D721Med (cell line): Measurements from ENCODE around the gene ZBTB42.

Experiments used
- DNase-seq: peaks from one replicate; pipeline ENCODE4 v3.0.0; 2011; ENCODE audit warnings: low spot score; ENCODE audit not compliant: insufficient read length
- FAIRE-seq: peaks from 2 replicates; lab custom pipeline; 2011; peaks lifted over from hg19 to GRCh38; lab: Jason Lieb, UNC
- TF ChIP-seq, protein P1 (sequence below): IDR thresholded peaks from 2 replicates; pipeline ENCODE4 v1.5.1; 2012; ENCODE audit warnings: mild to moderate bottlenecking, control low read depth; ENCODE audit not compliant: insufficient read depth; ENCODE audit errors: missing control alignments

ZBTB42 gene

DNA sequence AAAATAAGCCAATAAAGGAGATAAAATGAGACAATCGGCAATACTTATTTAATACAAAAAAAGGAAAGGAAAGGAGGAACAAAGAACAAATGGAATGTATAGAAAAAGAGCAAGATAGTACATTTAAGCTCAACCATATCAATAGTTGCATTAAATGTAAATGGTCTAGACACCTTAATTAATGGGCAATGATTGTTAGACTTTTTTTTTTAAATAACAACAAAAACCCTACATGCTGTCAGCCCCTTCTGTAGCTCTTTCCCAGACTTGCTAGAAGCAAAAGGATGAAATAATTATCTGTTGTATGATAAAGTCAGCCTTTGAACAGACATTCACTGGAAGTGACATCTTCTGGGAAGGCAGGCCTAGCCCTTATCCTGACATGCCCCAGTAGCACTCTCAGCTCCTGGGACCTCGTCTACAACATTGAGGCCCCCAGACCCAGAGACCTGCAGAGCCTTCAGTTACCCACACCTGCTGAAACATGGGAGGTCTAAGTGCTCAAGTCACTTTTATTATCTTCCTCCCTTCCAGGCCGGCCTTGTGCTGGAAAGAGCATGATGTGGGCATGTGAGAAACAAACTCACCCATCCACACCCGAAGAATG lies 34.5 kb upstream of the ZBTB42 start:
- FAIRE-seq (no peak), DNase-seq (no peak)
- TF ChIP-seq, protein P1, sequence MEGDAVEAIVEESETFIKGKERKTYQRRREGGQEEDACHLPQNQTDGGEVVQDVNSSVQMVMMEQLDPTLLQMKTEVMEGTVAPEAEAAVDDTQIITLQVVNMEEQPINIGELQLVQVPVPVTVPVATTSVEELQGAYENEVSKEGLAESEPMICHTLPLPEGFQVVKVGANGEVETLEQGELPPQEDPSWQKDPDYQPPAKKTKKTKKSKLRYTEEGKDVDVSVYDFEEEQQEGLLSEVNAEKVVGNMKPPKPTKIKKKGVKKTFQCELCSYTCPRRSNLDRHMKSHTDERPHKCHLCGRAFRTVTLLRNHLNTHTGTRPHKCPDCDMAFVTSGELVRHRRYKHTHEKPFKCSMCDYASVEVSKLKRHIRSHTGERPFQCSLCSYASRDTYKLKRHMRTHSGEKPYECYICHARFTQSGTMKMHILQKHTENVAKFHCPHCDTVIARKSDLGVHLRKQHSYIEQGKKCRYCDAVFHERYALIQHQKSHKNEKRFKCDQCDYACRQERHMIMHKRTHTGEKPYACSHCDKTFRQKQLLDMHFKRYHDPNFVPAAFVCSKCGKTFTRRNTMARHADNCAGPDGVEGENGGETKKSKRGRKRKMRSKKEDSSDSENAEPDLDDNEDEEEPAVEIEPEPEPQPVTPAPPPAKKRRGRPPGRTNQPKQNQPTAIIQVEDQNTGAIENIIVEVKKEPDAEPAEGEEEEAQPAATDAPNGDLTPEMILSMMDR = no peak

DNA sequence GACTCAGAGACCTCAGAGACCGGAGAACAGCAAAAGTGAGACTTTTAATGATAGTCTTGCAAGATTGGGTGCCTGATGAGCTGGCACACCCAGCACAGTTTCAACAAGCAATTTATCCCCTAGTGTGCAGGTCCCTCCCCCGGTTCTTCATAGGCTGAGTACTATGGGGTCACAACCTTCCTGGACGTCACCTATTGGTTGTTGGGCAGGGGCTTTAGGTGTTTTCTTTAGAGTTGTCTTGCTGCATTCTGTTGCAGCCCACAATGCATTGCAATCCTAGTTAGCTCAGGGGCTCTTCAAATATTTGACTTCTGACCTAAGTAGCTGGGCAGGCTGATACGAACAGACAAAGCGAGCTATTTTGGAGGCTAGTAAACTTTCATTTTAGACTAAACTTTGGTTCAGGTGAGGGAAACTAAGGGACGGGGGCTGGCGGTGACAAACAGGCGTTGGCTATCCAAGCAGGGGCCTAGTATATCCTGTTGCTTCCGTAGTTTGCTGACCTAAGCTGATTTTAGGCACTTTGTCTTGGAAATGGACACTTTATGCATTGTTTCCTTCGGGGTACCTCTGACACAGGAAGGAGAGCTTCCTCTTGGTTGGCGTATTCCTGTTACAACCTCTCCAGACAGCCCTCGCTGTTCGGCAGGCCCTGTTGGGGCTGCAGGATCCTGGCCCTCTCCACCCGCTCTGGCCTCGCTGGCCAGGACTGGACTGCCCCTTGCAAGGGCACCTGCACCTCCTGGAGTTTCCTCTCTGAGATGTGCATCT lies 33.9 kb upstream of the ZBTB42 start:
- TF ChIP-seq, protein P1 = no peak
- DNase-seq (no peak), FAIRE-seq (no peak)

DNA sequence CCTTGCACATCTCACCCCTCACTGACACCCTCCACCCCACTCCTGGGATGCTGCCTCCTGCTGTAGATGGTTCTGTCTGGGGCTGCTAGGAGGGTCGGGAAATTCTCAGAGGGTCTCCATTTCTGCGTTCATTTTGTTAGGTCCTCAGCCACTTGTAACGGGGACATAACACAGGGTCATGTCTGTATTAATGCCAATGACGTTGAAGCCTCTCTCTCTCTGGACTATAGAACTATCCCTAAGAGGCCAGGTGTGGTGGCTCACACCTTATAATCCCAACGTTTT lies 33.3 kb upstream of the ZBTB42 start:
- FAIRE-seq (no peak), DNase-seq (no peak)
- TF ChIP-seq, protein P1 = no peak

DNA sequence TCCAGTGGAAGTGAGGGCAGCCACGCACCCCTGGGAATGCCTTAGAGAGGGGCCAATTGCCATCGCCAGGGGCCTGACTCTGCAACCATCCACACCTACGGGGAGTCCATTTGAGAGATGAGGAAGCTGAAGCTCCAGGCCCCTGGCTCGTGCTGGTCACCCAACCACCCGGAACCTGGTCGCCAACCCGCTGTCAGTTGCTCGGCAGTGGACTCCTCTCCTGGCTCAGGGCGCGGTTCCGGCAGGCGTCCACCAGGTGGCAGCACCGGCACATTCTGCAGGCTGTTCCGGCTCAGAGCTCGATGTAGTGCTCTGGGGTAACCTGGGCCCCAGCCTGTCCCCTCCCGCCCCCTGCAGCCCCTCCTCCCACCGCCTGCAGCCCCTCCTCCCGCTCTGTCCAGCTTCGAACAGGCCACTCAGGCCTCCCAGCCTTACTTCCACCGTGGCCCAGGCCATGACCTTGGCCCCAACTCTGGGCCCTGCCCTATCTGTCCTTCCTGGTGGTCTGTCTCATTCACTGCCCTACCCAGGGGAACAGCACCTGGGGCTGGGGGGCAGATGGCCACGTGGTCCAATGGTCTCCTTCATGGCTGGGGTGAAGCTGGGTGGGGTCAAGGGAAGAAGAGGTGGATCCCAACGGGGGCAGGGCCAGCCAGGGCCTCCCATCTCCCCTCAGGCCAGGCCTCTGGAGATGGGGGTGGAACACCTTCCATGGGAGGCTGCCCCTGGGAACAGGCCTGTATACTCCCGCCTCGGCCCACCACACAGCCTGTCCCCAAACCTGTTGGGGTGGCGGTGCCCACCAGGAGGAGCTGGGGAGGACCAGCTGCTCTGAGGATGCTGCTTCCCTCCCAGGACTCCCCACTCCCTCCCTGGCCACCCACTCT lies 32.2 kb upstream of the ZBTB42 start:
- TF ChIP-seq, protein P1 = peak; percentile 74
- DNase-seq (peak; percentile 84), FAIRE-seq (no peak)

DNA sequence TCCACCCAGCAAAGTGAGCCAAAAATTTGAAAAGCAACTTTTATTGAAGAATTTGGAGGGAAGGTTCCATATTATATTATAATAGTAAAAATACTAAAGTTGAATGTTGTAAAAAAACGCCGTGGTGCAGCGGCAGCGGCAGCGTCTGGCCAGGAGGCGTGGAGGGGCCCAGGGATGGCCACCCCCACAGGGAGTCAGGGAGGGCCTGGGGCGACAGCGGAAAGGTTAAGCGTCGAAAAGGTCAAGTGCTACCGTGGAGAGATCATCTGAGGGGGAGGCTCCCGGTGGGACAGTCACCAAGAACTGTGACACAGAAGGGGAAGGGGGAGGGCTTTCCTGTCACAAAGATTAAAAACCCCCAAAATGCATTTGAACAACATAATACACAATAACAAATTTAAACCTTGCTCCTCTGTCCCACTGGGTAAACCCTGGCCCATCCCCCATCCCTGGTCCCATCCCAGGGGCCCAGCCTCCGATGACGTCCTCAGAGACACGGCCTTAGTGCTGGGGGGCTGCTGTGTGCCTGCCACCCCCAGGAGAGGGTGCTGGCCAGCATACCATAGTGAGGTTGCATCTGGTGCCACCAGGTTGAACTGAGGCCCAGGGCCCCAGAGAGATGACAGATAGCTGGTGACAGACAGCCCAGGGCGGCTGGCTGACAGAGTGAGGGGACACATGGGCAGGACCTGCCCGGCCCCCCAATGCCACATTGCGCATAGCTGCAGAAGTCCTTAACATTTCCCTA lies 31.4 kb upstream of the ZBTB42 start:
- TF ChIP-seq, protein P1 = no peak
- no peak for DNase-seq
- FAIRE-seq = no peak

DNA sequence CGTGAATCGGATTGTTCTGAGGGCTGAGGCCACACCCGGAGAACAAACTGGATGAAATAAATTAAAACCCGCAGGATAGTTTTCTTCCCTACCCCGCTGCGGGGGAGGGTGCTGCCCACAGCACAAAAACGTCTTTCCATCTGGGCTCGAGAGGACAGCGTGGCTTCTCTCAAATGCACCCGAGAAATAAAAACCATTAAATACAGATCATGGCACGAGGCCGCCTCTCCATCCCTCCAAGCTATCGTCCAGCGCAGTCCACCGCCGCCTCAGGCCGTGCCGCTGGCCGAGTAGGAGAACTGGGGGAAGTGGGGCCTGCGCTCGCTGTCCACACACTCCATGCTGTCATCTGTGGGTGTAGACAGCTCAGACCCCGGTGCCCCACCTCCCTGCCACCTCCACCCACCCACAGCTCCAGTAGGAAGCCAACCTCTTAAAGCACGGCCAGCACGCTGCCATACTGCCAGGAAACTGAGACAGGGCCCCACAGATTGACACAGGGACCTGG lies 30.8 kb upstream of the ZBTB42 start:
- TF ChIP-seq, protein P1 = no peak
- DNase-seq (no peak), FAIRE-seq (no peak)
